ENCODE data around the gene SLC49A4.

- TF ChIP-seq SIN3A (conservative IDR thresholded peaks at IDR 0.05 in 1 of 2, IDR thresholded peaks at IDR 0.05 in 1 of 2; ENCODE audit: low read depth in 1 of 2, low read length in 2 of 2) (no peak), POLR2AphosphoS5 (IDR thresholded peaks at IDR 0.05; ENCODE audit: low read depth, low read length) (no peak), EZH2 (IDR thresholded peaks at IDR 0.05; ENCODE audit: low read depth, low read length, severe bottlenecking) (no peak), JUND (IDR thresholded peaks at IDR 0.05; ENCODE audit: low read length) (no peak), CTCF (IDR thresholded peaks at IDR 0.05; ENCODE audit: control extremely low read depth in 1 of 3, insufficient read depth in 1 of 3, low read depth in 1 of 3, low read length in 3 of 3) (no peak), USF2 (IDR thresholded peaks at IDR 0.05; ENCODE audit: low read length) (no peak), CBX5 (IDR thresholded peaks at IDR 0.05; ENCODE audit: low read depth, low read length) (no peak)
Observed at GRCh38 chr3:122800706-122801237, 5.9 kb downstream of the SLC49A4 start.

All from H1 (cell line).